Stimulated activated CD4-positive, alpha-beta T cell treated with anti-CD3 and anti-CD28 coated beads, Interleukin-12 subunit alpha, Interleukin-12 subunit beta, amount 100 ng/mL, for 48 hours (primary cell): Measurements from ENCODE around the gene PIK3CA.
A peak's percentile ranks its signal among the peaks of the same experiment; 100 is the strongest.
"Not testable (repeated sequence)": the region's sequence is repeated elsewhere in the genome, so short reads cannot be mapped to it uniquely, and the experiment has no call there.

Experiments
- DNase-seq, 3 donors: peaks; one replicate each; pipeline ENCODE4 v3.0.0-alpha.2; 2020; ENCODE audit warnings: low read depth in 2 of 3, low spot score in 1 of 3

Gene PIK3CA

GRCh38 chr3:179147873-179148615 lies at the start of gene PIK3CA:
TSS of gene PIK3CA (plus strand) at chr3:179148357. CDS start at chr3:179198826, 50,469 bp downstream.
- DNase-seq, result peak; percentile 82 to 89 (median 85)

- DNase-seq, result no peak
Measured at GRCh38 chr3:179098388-179099077, 49.6 kb upstream of the PIK3CA start.

DNA sequence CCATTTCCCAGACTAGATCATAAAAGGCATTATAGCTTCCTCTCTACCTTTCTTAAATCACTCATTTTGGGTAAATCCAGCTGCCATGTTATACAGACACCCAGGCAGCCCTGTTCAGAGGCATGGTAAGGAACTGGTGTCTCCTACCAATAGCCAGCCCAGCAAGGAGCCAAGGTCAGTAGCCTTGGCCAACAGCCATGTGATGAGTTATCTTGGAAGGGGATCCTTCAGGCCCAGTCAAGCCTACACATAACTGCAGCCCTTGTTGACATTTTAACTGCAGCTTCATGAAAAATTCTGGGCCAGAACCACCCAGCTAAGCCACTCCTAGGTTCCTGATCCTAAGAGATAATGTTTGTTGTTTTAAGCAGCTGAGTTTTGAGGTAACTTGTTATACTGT lies 47.5 kb upstream of the PIK3CA start:
- DNase-seq, result no peak

DNA sequence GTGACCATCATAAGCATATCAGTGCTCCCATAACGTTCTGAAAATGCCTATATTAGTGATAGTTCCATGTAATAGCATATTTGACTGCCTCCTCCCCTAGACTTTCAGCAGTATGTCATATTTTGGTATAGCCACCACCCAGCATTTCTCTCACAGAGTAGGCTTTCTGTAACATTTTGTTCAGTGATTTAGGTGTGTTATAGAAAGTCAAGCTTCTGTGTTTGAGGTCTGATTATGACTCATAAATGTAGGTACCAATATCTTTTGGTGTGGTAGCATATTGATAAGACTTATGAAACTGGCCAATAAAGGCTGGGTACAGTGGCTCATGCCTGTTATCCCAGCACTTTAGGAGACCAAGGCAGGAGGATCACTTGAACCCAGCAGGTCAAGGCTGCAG lies 42.3 kb upstream of the PIK3CA start:
- DNase-seq, result no peak

DNA sequence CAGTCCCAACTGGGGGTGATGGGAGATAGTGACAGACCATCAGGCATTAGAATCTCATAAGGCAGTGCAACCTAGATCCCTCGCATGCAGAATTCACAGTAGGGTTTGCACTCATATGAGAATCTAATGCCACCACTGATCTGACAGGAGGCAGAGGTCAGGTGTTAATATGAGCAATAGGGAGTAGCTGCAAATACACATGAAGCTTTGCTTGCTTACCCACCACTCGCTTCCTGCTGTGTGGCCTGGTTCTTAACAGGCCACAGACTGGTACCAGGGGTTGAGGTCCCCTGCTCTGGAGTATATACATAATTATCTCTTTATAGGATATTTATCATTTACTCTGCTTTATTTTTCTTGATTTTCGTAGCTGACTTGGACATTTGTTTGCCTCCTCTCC lies 40.5 kb upstream of the PIK3CA start:
- DNase-seq, result no peak

DNA sequence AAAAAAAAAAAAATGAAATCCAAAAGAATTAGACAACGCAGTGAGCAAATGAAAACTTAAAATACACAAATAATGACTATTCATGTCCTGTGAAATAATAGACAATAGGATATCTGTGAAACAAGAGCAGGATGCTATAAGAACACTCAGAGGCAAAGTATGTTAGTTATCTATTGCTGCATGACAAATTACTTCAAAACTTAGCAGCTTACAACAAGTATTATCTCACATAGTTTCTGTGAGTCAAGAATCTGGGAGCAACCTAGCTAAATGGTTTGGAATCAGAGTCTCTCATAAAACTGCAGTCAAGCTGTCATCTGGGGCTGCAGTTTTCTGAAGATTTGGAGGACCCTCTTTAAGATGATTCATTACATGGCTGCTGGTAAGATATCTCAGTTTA lies 40.1 kb upstream of the PIK3CA start:
- DNase-seq, result no peak

DNA sequence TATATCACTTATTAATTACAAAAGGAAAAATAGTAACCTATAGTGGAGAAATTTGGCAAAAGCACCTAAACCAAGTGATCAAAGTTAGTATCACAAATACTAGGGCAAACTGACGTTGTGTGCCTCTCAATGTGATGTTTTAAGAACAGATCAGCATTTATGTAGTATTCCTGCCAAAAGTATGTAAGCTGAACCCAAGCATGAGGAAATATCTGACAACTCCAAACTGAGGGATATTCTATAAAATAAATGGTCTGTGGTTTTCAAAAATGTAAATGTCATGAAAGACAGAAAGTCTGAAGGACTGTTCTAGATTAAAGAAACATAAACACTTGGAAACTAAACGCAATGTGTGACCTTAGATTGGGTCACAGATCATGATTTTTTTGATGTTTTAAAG lies 34.3 kb upstream of the PIK3CA start:
- no peak for DNase-seq

GRCh38 chr3:179115444-179115843 lies 32.7 kb upstream of the PIK3CA start:
- not testable (repeated sequence) for DNase-seq

DNA sequence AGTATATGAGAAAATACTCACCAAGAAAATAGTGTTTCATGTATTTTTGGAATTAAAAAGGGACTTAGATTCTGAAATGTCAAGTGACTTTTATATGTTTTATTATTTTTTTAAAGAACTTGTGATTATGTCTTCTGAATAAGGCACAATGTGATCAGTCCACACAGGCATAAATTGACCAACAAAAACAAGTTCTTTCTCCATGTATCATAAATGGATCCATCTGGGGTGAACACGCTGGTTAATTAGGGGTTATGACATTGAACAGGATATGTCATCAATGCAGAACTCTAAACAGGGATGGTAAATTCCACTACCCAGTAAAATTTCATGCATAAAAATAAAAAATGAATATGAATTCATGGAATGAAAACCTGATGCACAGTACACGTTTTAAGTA lies 31.3 kb upstream of the PIK3CA start:
- no peak for DNase-seq

GRCh38 chr3:179132191-179132890 lies 15.8 kb upstream of the PIK3CA start:
- not testable (repeated sequence) for DNase-seq

DNA sequence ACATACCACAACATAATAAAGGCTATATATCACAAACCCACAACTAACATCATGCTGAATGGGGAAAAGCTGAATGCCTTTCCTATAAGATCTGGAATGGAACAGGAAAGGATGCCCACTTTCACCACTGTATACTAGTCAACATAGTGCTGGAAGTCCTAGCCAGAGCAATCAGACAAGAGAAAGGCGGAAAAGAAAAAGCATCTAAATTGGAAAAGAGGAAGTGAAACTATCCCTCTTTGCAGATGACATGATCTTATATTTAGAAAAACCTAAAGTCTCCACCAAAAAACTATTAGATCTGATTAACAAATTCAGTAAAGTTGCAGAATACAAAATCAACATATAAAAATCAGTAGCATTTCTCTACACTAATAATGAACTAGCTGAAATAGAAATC lies 14.6 kb upstream of the PIK3CA start:
- DNase-seq, result no peak

- no peak for DNase-seq
Measured at GRCh38 chr3:179136195-179136594, 12.0 kb upstream of the PIK3CA start.

GRCh38 chr3:179141890-179142289 lies 6.3 kb upstream of the PIK3CA start:
- DNase-seq, result no peak

GRCh38 chr3:179146911-179147513 lies 1.1 kb upstream of the PIK3CA start:
- DNase-seq, result peak in 1 of 3 donors; percentile 24

DNA sequence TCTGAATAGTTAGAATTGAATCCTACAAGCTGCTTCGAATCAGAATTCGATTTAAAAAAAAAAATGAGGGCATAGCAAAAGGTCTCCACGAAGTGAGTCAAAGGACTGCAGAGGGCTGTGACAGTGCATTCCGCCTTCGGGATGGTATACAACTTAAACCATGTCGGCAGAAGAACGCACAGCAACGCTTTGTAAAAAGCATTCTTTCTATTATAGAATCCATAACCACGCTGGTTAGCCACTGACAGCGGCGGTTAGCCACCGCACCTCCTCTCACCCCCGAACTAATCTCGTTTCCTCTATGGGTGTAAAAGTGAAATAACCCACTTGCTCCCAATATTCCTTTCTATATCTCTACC lies 664 bp upstream of the PIK3CA start:
- DNase-seq, result peak in 2 of 3 donors; percentile 55 to 59

GRCh38 chr3:179148616-179149405 lies 654 bp downstream of the PIK3CA start:
- DNase-seq, result peak; percentile 25 to 43 (median 41)

DNA sequence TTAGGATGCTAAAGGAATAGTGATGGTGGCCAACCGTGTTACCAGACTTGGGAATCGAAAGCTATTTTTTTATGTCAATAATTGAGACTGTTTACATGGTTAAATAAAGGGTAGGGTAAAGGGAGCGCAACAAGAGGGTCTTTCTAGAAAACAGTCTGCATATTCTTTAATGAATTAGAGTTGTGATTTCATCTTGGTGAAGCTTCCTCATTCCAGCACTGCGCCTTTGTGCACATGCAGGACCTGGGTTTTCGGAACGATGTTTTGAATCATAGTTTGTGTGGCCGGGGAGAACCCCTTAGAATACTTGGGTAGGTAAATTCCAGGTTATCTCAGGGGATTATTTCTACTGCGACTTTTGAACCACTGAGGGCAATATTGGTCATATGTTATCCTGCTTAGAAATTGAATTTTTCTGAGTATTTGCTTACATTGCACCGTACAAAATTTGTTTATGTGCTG lies 1.3 kb downstream of the PIK3CA start:
- DNase-seq, result peak; percentile 20 to 31 (median 30)

DNA sequence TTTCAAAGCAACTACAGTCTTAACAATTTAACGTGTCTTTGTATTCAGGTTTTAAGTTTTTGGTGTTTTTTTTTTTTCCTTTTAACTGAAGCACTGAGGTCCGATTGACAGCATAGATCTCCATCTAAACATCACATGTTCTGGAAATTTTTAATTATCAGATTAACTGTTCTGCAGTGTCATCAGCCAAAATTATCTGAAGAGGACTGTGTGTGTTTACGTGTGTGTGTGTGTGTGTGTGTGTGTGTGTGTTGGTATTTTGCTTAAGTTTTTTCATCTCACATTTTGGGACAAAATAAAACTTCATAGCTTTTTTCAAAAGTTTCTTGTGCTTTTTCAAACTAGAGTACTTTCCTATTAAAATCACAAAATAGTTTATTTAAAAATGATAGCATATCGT lies 1.8 kb downstream of the PIK3CA start:
- DNase-seq, result no peak

DNA sequence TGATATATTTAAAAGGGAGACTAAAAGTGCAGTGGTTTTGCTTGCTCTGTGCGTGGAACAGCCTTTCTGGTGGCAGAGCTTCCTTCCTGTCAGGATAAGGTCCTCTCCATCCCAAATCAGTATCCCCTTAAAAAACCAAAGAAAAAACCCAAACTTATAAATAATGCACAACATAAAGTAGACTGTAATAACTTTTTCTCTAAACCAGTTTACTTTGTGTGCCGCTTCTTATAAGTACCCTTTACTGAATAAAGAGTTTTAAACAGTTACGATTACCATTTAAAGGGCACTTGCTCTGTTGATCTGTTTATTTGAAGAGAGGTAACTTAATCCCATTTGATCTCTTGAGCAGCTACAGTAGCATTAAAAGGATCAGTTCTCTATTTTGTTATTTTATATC lies 2.5 kb downstream of the PIK3CA start:
- no peak for DNase-seq

GRCh38 chr3:179151474-179151873 lies 3.3 kb downstream of the PIK3CA start:
- no peak for DNase-seq

GRCh38 chr3:179156170-179156569 lies 8.0 kb downstream of the PIK3CA start:
- no peak for DNase-seq
